GM10266 (cell line): ENCODE measurements around the gene CLDN8.

Experiments
- DNase-seq: peaks from one replicate; pipeline ENCODE4 v3.0.0; 2012; ENCODE audit errors: extremely low spot score
- CTCF ChIP-seq: IDR thresholded peaks from 2 replicates; pipeline ENCODE4 v1.5.1; 2012; ENCODE audit warnings: mild to moderate bottlenecking, low read depth; ENCODE audit not compliant: control insufficient read depth, insufficient read depth; ENCODE audit errors: missing control alignments

The CLDN8 gene

GRCh38 chr21:30216041-30216723, at the start of gene CLDN8:
Gene CLDN8 (minus strand): TSS chr21:30216097. CDS start chr21:30215925, 172 bp downstream.
- no peak for DNase-seq
- TF ChIP-seq CTCF: no peak

- no peak for TF ChIP-seq CTCF
- no peak for DNase-seq
Measured at GRCh38 chr21:30257773-30258172, 41.9 kb upstream of the CLDN8 start.

- no peak for DNase-seq
Measured at GRCh38 chr21:30256100-30256499, 40.2 kb upstream of the CLDN8 start.

GRCh38 chr21:30255679-30256078, 39.8 kb upstream of the CLDN8 start:
- DNase-seq: no peak
- TF ChIP-seq CTCF: no peak

More at GRCh38 chr21:30256100-30256499, 40.2 kb upstream of the CLDN8 start:
- no peak for TF ChIP-seq CTCF

GRCh38 chr21:30251781-30252180, 35.9 kb upstream of the CLDN8 start:
- no peak for DNase-seq
- no peak for TF ChIP-seq CTCF

- TF ChIP-seq CTCF: no peak
- DNase-seq: no peak
Measured at GRCh38 chr21:30249936-30250335, 34.0 kb upstream of the CLDN8 start.

GRCh38 chr21:30248844-30249243, 32.9 kb upstream of the CLDN8 start:
- TF ChIP-seq CTCF: no peak
- DNase-seq: no peak
